Brain microvascular endothelial cell (primary cell): ENCODE results near the gene URAD.

Experiments used
- DNase-seq: peaks from one replicate; pipeline ENCODE4 v3.0.0-alpha.2; 2020
- H3K27ac ChIP-seq: fragments of 250-450 bp; sonication (Bioruptor Pico); 2 replicates; pipeline ENCODE4 v1.5.1; 2020; ENCODE audit warnings: mild to moderate bottlenecking, moderate library complexity
- H3K27me3 ChIP-seq: fragments of 250-450 bp; sonication (Bioruptor Pico); replicated peaks from 2 replicates; pipeline ENCODE4 v1.5.1; 2020; ENCODE audit warnings: mild to moderate bottlenecking
- H3K36me3 ChIP-seq: fragments of 250-450 bp; sonication (Bioruptor Pico); replicated peaks from 2 replicates; pipeline ENCODE4 v1.5.1; 2020; ENCODE audit warnings: mild to moderate bottlenecking
- H3K4me3 ChIP-seq: 2 replicates; pipeline ENCODE4 v1.5.1; 2011; ENCODE audit warnings: low read depth, mild to moderate bottlenecking, control low read depth, low read length, moderate library complexity
- CTCF ChIP-seq: IDR thresholded peaks from 2 replicates; pipeline ENCODE4 v1.5.1; 2011; ENCODE audit warnings: low read depth, mild to moderate bottlenecking, moderate library complexity, low read length, control low read depth, inconsistent platforms; ENCODE audit errors: missing control alignments
- in situ Hi-C: cut with HindIII; loops from 2 replicates; pipeline ENCODE4 v1.10.0; 2017; ENCODE audit warnings: low sequenced_read_pairs, low pct_ligation_motif_present

Gene URAD

DNA sequence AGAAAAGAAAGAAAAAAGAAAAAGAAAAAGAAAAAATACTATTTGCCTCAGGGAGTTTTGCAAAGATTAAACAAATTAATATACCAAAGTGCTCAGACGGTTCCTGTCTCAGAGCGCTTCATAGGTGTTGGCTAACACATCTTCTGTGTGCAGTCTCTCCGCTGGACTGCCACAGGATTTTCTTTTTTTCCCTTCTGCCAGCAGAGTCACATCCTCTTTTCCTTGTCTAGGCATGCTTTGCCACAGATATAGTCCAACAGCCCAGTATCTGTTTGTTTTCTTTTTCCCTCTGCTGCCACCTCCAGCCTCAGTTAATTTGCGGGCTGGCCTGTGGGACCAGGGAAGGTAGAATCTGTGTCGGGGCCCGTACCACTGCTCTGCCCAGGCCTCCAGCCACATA is 3.4 kb upstream of the URAD start:
- Histone ChIP-seq H3K27me3 (peaks cover 8% of the 10 kb centered on the region), H3K27ac (no peak overlapping the region), H3K4me3 (no peak overlapping the region), H3K36me3 (no peaks in the 10 kb centered on the region)
- DNase-seq, result no peak
- no peak for TF ChIP-seq CTCF
- in situ Hi-C loops, result no loop called here

GRCh38 chr13:27985600-27985999 is 2.9 kb downstream of the URAD start:
- no peak overlapping the region for H3K4me3 ChIP-seq
- H3K27me3 ChIP-seq, result peaks cover 35% of the 10 kb centered on the region
- DNase-seq, result no peak
- H3K36me3 ChIP-seq, result no peaks in the 10 kb centered on the region
- no peak overlapping the region for H3K27ac ChIP-seq
- in situ Hi-C loops, result no loop called here
- no peak for TF ChIP-seq CTCF

- Histone ChIP-seq H3K27ac (no peak overlapping the region), H3K4me3 (no peak overlapping the region), H3K36me3 (no peaks in the 10 kb centered on the region), H3K27me3 (peaks cover 64% of the 10 kb centered on the region)
- in situ Hi-C loops, result no loop called here
- TF ChIP-seq CTCF, result no peak
- no peak for DNase-seq
Measured at GRCh38 chr13:27982361-27982760, 6.1 kb downstream of the URAD start.

- TF ChIP-seq CTCF, result no peak
- Histone ChIP-seq H3K36me3 (no peaks in the 10 kb centered on the region), H3K27me3 (peaks cover 70% of the 10 kb centered on the region), H3K27ac (no peak overlapping the region), H3K4me3 (no peak overlapping the region)
- DNase-seq, result no peak
- in situ Hi-C loops, result no loop called here
Measured at GRCh38 chr13:27981006-27981708, 7.3 kb downstream of the URAD start.

DNA sequence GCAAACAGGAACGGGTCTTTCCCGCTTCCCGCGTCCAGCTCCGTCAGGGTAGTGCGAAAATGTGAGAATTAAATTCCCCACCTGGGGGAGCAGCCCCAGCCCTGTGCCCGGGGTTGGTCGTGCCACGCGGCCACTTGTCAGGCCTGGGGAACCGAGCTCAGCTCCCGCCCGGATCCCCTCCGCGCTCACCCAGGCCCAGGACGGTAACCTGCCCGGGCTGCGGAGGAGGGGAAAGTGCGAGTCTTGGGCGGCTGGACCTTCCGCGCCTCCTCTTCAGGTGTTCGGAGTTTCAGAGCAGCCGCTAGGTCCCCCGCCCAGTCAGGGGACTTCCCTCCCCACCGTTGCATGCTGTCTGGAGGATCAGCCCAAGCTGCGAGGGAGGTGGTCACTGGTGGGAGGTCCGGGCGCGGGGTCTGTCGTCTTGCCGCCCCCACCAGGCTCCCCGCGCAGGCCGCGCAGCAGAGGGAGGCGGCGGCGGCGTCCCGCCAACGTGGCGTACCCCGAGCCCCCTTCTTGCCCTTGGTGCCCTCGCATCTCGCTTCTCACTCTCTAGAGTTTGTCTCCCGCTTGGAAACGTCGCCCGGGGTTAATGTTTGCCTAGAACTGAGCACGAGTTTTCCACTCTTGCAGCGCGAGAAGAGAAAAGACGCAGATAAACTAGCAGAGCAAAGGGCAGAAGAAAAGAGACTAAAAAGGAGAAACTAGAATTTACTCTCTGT is 8.1 kb downstream of the URAD start:
- in situ Hi-C loops, result no loop called here
- peaks cover 76% of the 10 kb centered on the region for H3K27me3 ChIP-seq
- TF ChIP-seq CTCF, result no peak

More for the DNA sequence above, 8.1 kb downstream of the URAD start:
- Histone ChIP-seq H3K4me3 (no peak overlapping the region), H3K36me3 (no peaks in the 10 kb centered on the region), H3K27ac (no peak overlapping the region)
- DNase-seq, result no peak
